SKM-1 (cell line): ENCODE measurements around the gene SLC25A11.

Experiments
- DNase-seq: peaks from one replicate; lab custom pipeline; 2025; ENCODE audit not compliant: unreplicated experiment; lab: John Stamatoyannopoulos, UW

Gene SLC25A11, protein sequence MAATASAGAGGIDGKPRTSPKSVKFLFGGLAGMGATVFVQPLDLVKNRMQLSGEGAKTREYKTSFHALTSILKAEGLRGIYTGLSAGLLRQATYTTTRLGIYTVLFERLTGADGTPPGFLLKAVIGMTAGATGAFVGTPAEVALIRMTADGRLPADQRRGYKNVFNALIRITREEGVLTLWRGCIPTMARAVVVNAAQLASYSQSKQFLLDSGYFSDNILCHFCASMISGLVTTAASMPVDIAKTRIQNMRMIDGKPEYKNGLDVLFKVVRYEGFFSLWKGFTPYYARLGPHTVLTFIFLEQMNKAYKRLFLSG

DNA sequence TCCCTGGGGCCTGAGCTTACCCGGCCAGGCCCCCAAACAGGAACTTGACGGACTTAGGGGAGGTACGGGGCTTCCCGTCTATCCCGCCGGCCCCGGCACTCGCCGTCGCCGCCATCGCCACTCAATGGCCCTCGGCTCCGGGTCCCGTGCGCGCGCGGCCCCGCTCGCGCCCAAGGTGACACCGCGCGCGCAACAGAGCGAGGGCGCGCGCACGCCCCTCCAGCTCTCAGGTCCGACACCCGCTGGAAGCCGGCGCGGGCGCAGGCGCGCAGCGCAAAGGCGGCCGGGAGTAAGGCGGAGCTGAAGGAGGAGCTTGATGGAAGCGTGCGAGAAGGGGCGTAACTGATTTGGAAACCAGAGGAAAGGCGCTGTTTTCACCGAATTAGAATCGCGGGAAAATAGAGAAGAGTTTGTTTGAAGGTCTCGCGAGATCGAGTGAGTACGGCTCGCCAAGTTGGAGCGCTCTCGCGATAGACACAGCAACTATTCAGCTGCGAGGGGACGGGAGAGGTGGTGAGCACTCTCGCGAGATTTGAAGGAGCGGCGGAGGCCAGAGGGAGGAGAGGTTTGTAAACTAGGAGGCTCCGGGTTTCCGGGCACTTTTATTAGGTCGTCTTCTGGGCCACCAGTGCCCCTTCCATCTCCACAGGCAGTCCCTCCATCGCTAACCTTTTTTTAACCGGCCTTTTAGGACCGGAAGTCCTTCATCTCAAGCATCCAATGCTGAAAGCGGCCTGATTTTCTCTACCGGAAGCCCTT, at the start of gene SLC25A11, which contains the start of gene RNF167:
TSS of gene SLC25A11 (minus strand) at position 251 of the 759 bp plus-strand sequence. CDS start at position 115, 136 bp downstream.
TSS of gene RNF167 (plus strand) at position 473 of the 759 bp plus-strand sequence. CDS start 642 bp downstream, outside the sequence.
- peak; percentile 90 for DNase-seq

DNA sequence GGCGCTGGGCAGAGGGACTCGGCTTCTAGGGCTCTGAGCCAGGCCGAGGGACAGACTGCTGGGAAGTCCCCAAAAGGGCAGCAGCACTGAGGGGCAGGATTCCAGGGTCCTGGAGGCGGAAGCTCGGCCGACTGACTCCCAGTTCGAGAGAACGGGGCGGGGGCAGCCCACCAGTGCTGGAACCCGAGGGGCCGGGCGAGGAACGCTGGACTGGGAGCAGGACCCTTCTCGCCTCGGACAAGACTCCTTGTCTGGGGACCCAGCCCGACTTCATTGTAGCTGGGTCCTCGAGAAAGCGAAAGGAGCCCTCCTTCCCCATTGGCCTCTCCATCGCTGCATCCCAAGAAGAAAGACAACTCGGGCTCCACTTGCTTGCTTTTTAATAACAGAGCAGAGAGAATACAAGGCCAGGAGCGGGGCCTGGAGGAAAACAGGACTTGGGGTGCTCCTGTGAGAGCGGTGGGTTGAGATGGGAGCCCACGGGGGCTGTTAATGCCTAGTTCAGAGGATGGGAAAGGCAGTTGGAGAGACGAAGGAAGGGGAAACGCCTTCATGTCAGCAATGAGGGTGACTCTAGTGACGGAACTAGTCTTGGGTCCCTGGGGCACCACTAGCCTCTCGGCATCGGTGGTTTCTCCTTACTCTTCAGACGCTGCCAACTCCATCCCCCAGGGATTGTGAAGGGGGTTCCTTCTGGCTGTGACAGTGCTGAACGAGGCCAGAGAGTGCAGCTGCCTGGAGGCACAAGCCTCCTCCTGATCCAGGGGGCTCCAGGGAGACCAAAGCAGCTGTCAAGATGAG, 48.1 kb upstream of the SLC25A11 start:
- no peak for DNase-seq

DNA sequence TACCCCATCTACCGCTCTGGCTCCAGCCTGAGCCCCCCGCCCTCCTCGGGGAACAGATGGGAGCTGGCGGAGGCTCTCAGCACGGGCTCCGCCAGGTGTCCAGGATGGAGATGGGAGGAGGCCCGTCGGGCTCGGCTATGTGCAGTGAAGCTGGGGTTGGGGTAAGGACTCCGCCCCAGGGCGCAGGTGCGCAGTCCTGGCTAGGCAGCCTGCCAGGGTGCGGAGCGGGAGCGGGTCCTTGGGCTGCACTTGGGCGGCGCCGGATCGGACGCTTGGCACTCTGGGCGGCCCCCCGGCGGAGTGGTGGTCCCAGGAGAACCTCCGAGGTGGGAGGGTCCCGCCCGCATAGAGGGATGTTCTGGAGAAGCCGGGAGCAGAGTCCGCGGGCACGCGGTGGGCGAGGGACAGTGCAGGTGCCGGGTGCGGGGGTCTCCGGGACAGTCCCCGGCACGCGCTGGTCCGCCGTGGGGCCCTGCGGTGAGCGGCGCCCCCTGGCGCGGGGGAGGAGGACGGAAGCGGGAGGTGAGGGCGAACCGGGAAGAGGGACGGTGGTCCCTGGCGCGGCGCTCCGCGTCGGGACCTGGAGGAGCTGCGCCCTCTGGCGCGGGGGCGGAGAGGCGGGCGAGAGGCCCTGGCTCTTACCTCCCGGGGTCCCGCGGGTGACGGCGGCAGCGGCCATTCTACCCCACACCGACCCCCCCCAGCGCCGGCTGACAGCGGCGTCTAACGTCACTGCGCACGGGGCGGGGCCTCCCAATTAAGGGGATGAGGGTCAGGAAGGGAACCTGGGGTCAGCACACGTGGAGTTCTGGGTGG, 47.3 kb upstream of the SLC25A11 start, which contains the start of gene CAMTA2:
TSS of gene CAMTA2 (minus strand) at position 725 of the 816 bp plus-strand sequence. CDS start 1,453 bp downstream, outside the sequence.
- no peak for DNase-seq

DNA sequence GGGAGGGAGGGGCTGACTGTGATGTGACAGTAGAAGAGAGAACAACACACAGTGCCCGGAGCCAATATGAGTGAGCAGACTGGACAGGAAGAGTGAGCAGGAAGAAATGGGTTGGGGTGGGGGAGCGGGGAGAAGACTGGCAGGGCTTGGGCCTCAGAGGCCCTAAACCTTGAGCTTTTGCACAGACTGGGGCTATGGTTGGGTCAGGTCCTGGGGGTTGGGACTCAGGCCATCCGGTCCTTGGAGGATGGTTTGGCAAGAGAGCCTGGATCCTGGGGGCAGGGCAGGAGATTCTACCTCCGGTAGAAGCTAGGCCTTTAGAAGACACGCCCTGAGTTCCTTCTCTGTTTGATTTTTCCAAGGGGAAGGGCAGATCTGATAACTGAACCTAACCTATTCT, 46.6 kb upstream of the SLC25A11 start:
- DNase-seq = no peak

DNA sequence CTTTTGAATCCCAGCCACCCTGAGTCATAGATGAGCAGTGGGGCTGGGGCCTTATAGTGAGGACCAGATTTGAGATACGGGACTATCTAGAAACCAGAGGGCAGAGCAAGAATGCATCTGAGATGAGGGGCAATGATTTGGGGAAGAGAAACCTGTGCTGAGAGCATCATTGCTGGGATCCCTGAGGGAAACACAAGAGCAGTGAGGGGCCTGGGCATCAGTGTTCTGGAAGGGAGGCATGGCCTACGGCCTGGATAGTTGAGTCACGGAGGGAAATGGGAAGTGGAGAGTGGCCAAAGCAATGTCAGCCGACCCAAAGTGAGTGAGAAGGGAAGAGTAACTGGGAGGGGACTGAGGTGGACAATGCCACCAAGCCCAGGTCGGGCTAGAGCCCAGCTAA, 42.5 kb upstream of the SLC25A11 start:
- no peak for DNase-seq

DNA sequence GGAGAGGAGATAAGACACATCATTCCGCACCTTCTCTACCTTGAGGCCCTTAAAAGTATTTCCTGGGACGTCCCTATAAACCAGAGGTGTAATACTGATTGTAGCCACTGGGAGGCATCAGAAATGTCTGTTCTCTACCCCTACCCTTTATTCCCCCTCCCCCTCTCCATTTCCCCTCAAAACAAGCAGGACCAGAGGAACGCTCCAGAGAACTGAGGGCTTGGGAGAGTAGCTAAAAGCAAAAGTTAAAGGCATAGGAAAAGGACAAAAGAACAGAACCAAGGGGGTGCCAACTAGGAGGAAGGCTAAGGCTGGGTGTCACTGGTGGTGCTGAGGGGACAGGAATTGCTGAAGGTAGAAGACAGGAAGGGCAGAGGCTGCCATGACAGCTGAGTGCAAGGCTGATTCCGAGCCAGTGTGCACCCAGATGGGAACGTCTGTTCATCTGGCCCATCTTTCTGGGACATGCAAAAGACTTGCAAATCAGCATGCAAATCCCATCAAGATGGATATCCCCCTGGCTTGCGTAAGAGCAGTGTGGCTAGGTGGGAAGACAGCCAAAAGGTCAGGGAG, 40.9 kb upstream of the SLC25A11 start:
- DNase-seq = no peak

DNA sequence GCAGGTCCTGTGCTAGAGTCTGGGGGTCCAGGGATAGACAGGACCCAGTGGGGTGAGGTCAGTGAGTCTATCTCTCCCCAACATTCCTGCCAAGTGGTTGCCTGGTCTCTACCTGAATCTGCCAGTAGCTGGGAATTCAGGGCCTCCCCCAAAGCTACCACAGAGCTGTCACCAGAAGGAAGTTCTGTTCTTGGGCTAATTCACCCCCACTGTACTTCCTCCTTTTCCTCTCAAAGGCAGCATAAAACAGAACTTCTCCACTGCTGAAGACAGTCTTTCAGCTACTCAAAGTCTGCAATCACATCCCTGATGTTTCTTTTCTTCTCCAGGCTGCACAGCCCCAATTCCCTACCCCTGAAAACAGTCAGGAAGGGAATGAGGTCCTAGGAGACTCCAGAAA, 38.9 kb upstream of the SLC25A11 start:
- peak; percentile 51 for DNase-seq

DNA sequence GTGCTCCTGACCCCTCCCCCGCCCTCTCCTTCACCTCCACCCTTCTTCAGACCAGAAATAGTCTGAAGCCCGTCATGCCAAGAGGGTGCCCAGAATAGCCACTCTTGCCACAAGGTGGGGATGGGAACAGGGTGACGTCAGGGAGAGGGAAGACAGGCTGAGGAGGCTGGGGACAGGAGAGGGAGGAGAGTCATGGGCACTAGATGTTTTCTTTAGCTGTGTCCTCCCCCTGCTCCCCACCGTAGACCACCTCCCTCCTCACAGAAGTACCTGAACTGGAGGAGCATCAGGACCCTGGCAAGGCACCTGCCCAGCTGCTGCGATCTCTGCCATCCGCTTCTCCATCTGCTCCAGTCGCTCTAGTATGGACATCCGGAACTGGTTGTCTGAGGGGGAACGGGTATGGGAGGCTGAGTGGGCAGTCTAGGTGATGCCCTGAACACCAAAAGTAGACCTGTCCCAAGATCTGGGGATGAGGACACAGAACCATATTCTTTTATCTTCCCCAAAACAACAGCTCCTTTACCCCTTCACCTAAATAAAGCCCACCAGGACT, 34.3 kb upstream of the SLC25A11 start:
- no peak for DNase-seq

DNA sequence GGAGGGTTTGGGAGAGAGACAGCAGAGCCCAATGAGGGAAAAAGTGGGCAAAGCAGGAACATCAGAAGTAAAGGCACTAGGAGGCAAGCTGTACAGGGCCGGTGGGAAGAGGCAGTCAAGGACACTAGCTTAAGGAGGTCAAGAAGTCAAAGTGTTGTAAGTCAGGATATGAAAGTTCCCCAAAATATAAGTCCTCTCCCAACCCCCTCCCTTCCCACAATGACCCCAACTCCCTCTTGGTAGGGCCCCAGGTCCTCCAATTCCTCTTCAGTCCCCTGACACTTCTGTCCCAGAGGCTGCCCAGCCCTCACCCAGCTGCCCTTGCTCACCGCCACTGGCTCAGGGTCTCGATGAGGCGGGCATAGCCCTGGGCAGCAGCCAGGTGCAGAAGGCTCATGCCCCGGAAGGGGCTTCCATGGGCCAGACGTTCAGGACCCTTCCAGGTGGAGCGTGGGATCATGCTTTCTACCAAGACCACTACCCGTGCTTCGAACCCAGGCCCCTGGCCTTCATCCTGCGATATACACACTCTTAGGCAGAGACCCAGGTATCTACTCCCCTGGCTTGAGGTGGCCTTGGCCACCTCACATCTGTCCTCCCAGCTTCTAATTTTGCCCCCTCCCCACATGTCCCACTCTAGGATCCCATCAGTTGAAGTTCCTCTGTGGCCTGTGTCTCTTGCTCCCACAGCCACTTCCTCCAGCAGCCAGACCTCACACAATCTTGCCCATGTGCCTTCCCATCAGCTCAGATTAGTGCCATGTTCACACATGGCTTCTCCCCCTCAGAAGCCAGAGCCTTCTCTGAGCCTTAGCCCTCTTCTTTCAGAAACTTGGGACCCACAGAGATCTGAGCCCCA, 33.6 kb upstream of the SLC25A11 start:
- DNase-seq = peak; percentile 49

DNA sequence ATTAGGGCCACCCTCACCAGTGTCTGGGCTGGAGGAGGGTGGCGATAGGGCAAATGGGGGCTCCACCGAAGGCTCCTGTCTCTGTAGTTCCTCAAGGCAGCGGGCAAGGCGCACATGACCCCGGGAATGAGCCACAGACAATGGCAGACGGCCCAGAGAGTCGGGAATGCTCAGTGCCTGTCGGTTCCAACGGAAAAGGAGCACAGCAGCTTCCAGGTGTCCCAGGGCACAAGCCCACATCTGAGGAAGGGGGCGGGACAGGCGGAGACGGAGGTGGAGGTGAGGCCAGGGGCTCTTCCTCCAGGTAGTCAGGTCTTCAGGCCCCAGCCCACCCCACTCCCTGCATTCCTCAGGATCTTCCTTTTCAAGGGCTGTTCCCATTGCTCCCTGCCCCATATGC, 32.9 kb upstream of the SLC25A11 start:
- DNase-seq = no peak

DNA sequence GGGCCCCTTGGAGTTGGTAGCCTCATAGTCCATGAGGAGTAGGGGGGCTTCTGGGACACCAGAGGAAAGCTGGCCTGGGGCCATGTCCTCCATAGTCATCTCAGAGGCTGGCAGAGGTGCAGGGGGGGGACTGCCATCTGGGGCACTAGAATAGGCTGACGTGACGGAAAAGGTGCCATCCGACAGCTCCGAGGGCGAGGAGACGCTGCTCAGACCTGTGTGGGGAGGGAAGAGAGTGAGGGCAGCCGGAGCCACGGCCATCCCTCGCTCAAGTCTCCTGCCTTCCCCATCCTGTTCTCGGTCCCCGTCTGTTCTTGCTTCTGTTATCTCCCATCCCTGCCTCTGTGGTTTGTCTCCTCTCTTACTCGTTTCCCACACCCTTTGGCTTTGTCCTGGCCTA, 32.5 kb upstream of the SLC25A11 start:
- DNase-seq = no peak

DNA sequence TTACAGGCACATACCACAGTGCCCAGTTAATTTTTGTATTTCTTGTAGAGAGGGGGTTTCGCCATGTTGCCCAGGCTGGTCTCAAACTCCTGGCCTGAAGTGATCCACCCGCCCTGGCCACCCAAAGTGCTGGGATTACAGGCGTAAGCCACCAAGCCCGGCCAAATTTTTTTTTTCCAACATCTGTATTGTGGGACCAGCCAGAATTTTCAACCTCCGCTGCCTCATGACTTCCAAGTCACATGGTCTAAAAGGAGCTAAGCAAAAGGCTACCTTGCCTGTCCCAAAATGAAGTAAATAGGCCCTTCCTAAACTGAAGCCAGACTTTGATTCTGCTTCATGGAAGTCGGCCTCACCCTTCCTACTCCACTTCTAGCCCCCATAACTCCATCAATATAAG, 32.0 kb upstream of the SLC25A11 start:
- DNase-seq = no peak

DNA sequence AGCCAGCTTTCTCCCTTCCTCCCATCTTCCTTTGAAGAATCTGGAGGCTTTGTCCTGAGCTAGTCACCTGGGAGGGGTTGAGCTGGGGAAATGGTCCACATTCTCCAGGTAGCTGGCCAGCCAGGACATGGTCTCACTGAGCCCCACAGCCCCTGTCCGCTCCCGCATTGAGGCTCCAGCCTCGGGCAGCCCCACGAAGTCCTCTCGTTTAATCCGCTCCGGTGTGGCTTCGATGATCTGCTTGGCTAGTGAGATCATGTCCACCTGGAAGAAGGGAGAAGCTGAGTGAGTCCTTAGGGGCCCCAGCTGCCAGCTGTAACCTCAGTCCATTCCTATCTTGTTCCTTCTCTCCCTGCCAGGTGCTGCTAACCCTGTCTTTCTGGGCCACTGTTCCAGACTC, 30.4 kb upstream of the SLC25A11 start:
- no peak for DNase-seq

DNA sequence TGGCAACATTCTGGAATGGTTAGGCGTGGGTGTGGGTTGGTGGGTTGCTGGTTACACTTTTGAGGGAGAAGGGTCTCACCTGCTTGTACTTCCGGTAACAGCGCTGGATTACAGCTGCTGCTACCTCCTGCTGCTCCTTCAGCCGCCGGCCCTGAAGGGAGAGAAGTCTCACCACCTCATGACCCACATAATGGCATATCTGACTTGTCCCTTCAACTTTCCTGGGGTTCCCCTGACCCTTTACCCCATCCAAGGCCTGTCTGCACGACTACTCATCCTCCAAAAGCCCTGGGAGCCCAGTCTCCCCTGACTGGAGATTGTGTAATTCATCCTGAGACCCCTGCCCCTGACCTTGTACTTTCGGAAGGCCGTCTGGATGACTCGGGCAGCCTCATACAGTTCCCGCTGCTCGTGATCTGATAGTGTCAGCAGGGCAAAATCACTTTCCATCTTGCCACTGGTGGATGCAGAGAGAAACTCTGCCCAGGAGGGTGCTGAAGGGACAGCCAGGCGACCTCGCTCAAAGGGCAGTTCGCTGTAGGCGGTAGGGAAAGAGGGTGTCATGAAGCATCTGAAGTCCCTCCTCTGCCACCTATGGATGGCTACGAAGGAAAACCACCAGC, 29.8 kb upstream of the SLC25A11 start:
- DNase-seq = no peak

DNA sequence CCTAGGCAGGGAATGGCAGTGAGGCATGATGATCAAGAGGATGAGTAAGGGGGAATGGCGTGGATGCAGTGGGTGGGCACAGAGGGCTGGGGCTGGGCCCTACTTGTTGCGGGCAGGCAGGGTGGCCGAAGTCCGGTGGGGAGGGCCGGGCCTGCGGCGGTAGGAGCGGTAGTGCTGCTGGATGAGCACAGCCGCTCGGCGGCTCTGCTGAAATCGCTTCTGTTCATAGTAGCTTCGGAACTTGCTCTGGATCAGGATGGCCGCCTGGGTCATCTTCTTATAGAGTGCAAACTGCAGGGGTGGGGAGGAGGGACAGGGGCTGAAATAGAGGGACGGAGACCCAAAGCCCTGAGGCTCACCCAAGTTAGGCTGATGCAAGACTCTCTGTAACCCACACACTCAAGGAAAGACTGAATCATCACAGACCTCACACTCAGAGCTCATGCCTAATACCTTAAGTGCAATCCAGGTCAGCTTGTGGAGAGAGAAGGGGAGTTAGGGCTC, 29.3 kb upstream of the SLC25A11 start:
- DNase-seq = no peak

DNA sequence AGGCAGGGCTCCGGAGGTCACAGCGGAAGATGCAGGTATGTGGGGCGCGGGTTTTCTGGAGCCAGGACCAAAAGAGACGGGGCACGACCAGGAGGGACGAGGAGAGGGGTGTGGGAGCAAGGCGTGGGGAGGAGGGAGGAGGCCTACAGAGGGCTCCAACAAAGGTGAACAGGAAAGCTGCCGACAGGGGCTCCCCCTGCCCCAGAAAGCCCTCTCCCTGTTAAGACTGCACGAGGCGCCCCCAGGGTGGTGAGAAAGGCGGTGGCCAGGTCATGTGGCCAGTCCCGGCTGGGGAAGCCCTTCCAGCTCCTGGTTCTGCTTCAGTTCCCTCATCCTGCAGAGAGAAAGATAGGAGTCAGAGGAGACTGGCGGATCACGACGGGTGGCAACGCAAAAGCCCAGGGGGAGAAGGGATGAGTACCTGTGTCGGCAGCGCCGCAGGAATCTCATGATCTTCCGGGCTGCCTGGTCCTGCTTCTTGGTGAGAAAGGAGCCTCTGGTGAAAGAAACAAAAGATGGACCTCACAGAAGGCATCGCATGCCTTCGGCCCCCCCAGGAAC, 28.7 kb upstream of the SLC25A11 start:
- DNase-seq = no peak

DNA sequence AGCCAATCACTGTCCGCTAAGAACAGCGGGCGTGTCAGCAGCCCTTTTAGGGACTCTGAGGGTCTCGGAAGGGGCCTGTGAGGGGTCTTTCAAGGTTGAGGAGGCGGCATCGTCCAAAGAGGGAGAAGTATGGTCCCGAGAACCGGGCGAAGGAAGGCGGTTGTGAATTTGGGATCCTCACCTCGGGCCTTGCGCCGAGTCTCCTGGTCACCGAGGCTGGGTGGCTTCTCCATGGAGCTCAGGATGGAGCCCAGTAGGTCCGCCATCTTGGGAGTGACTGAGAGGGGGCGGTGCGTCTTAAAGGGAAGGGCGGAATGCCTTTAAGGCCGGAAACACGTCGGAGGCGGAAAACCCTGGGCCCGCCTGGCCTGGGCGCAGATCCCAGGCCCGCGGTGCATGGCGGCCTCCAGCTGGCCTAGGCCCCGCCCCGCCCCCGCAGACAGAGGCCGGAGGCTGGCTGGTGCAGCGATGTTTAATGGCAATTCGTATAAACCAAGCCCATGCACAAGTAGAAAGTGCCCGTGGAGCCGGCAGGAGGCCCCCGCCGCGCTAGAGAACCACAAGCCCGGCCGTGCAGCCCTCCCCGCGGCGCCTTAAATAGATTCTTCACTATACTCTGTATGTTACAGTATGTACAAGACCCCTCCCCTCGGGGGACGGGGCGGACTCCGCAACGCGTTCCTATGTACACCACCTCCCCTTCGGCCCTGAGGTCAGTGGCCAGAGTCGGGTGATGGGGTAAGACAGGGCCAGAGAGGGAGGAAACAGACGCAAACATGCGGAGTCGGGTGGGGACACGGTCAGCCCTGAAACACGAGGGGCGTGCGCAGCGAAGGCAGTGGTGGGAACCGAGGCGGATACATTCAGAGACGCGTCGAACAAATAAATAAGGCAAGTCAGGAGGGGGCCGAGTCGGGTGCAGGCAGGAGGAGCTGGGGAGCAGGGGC, 28.0 kb upstream of the SLC25A11 start, which contains the start of gene SPAG7:
TSS of gene SPAG7 (minus strand) at position 279 of the 947 bp plus-strand sequence. CDS start at position 266, 13 bp downstream.
- DNase-seq = peak; percentile 46
